NCI-H526 (cell line): ENCODE results near the gene KEAP1.

Source experiments
- DNase-seq, 2 experiments: peaks; one replicate each; lab custom pipeline; 2025; lab: John Stamatoyannopoulos, UW

Gene KEAP1

GRCh38 chr19:10450853-10451609 is 52.1 kb downstream of the KEAP1 start:
- peak; percentile 57 to 88 for DNase-seq

GRCh38 chr19:10450191-10450852 is 52.8 kb downstream of the KEAP1 start:
- DNase-seq: no peak

GRCh38 chr19:10449037-10449436 is 54.1 kb downstream of the KEAP1 start:
- no peak for DNase-seq

GRCh38 chr19:10442698-10443097 is 60.5 kb downstream of the KEAP1 start:
- no peak for DNase-seq

GRCh38 chr19:10439588-10439987 is 63.6 kb downstream of the KEAP1 start:
- DNase-seq: no peak
